SK-N-MC (cell line): Measurements from ENCODE around the gene SMCO3.

Experiments
- EZH2 ChIP-seq: fragments of 200-600 bp; sonication (generic); IDR thresholded peaks from one replicate; pipeline ENCODE4 v1.6.1; 2017; ENCODE audit warnings: antibody characterized with exemption
- FOXP2 ChIP-seq: optimal IDR thresholded peaks from 2 replicates; pipeline ENCODE3; 2011; ENCODE audit warnings: mild to moderate bottlenecking, moderate library complexity; ENCODE audit not compliant: insufficient read depth; ENCODE audit errors: extremely low read length, control extremely low read depth
- POLR2AphosphoS5 ChIP-seq: IDR thresholded peaks from 2 replicates; pipeline ENCODE4 v1.6.1; 2012; ENCODE audit warnings: mild to moderate bottlenecking, low read depth, low read length, borderline replicate concordance

GRCh38 chr12:14771651-14772137 is 42.3 kb downstream of the SMCO3 start:
- no peak for TF ChIP-seq EZH2
- TF ChIP-seq FOXP2: no peak
- TF ChIP-seq POLR2AphosphoS5: no peak
